Keratinocyte (primary cell): Measurements from ENCODE around the gene CFAP100. TPM values are rescaled to one million over a fixed set of nuclear protein-coding genes. Genes with fewer than 3 reads are reported as not detected.

Experiments used
- DNase-seq: peaks from one replicate; pipeline ENCODE4 v3.0.0-alpha.2; 2011; ENCODE audit warnings: low read depth, missing footprints, low spot score
- FAIRE-seq: peaks from 2 replicates; lab custom pipeline; 2011; peaks lifted over from hg19 to GRCh38; lab: Jason Lieb, UNC
- H2AFZ ChIP-seq: 2 replicates; pipeline ENCODE4 v1.6.0; 2012; ENCODE audit warnings: low read length, control low read depth, inconsistent platforms; ENCODE audit not compliant: control insufficient read depth
- H3K27ac ChIP-seq: 2 replicates; pipeline ENCODE4 v1.5.1; 2011; ENCODE audit warnings: low read length; ENCODE audit not compliant: control insufficient read depth, insufficient read depth
- H3K27me3 ChIP-seq: 3 replicates; pipeline ENCODE4 v1.6.0; 2011; ENCODE audit warnings: low read length; ENCODE audit not compliant: control insufficient read depth, insufficient read depth; ENCODE audit errors: extremely low read depth
- H3K36me3 ChIP-seq, 2 experiments: 2 replicates in 1 of 2; 3 replicates in 1 of 2; pipeline ENCODE4 v1.5.1; 2011; ENCODE audit warnings: low read length in 2 of 2, mild to moderate bottlenecking in 1 of 2; ENCODE audit not compliant: control insufficient read depth in 2 of 2, insufficient read depth in 2 of 2; ENCODE audit errors: extremely low read depth in 1 of 2
- H3K4me1 ChIP-seq: 3 replicates; pipeline ENCODE4 v1.5.1; 2011; ENCODE audit warnings: low read length; ENCODE audit not compliant: control insufficient read depth, insufficient read depth; ENCODE audit errors: extremely low read depth
- H3K4me2 ChIP-seq: 3 replicates; pipeline ENCODE4 v1.6.0; 2011; ENCODE audit warnings: low read depth, low read length; ENCODE audit not compliant: control insufficient read depth, insufficient read depth; ENCODE audit errors: extremely low read depth
- H3K4me3 ChIP-seq, 3 experiments: fragments of 200-600 bp in 1 of 3; sonication (generic) in 1 of 3; 2 replicates in 2 of 3; 3 replicates in 1 of 3; pipeline ENCODE4 v1.5.1; 2011 to 2016; ENCODE audit warnings: low read length in 3 of 3, mild to moderate bottlenecking in 3 of 3, control low read depth in 2 of 3, inconsistent platforms in 1 of 3, low read depth in 1 of 3, mixed read lengths in 1 of 3, mixed run types in 1 of 3, moderate library complexity in 1 of 3; ENCODE audit not compliant: control insufficient read depth in 2 of 3, insufficient read depth in 2 of 3; ENCODE audit errors: extremely low read depth in 1 of 3
- H3K79me2 ChIP-seq: 2 replicates; pipeline ENCODE4 v1.6.0; 2012; ENCODE audit warnings: low read length; ENCODE audit not compliant: control insufficient read depth, insufficient read depth
- H3K9ac ChIP-seq: 3 replicates; pipeline ENCODE4 v1.6.0; 2011; ENCODE audit warnings: low read length; ENCODE audit not compliant: control insufficient read depth, insufficient read depth; ENCODE audit errors: extremely low read depth
- H3K9me1 ChIP-seq: 3 replicates; pipeline ENCODE4 v1.6.0; 2011; ENCODE audit warnings: low read length; ENCODE audit not compliant: control insufficient read depth, insufficient read depth; ENCODE audit errors: extremely low read depth
- H3K9me3 ChIP-seq: 2 replicates; pipeline ENCODE4 v1.5.1; 2012; ENCODE audit warnings: low read depth, low read length; ENCODE audit not compliant: control insufficient read depth
- H4K20me1 ChIP-seq: 3 replicates; pipeline ENCODE4 v1.6.0; 2011; ENCODE audit warnings: low read length; ENCODE audit not compliant: control insufficient read depth, insufficient read depth; ENCODE audit errors: extremely low read depth
- CTCF ChIP-seq, 3 experiments: IDR thresholded peaks in 1 of 3; conservative IDR thresholded peaks in 1 of 3; optimal IDR thresholded peaks in 1 of 3; 2 replicates in 2 of 3; 3 replicates in 1 of 3; pipeline versions ENCODE3 to v1.5.1; 2011; ENCODE audit warnings: low read length in 3 of 3, mild to moderate bottlenecking in 3 of 3, moderate library complexity in 2 of 3, control low read depth in 1 of 3, inconsistent platforms in 1 of 3; ENCODE audit not compliant: insufficient read depth in 2 of 3; ENCODE audit errors: extremely low read depth in 1 of 3
- EZH2 ChIP-seq: IDR thresholded peaks from one replicate; pipeline ENCODE4 v1.6.1; 2012; ENCODE audit warnings: inconsistent platforms, mild to moderate bottlenecking, low read length, moderate library complexity
- dilution Hi-C: fragments of 300-500 bp; cut with MboI; formaldehyde crosslinking; loops from one replicate; pipeline ENCODE4 v1.7.0; 2020; ENCODE audit warnings: low sequenced_read_pairs; ENCODE audit not compliant: extremely low pct_ligation_motif_present
- polyA plus RNA-seq, 5 experiments: library from polyadenylated mRNA; depleted of rRNA in 3 of 5; stranded (reverse) in 3 of 5; stranded (forward) in 1 of 5; unstranded in 1 of 5; fragments of >200 nt; gene quantifications; 1 replicate in 1 of 5; 2 replicates in 3 of 5; 3 replicates in 1 of 5; pipeline versions ENCODE4 v1.2.1 to v1.2.3, GENCODE V29; 2011 to 2012; ENCODE audit warnings: missing spikeins in 2 of 5, low read depth in 1 of 5, low replicate concordance in 1 of 5

Gene CFAP100
- polyA plus RNA-seq, 1 donor (not counting 4 experiments of a cell fraction or from before 2014, with no cell fraction given): not detected

DNA sequence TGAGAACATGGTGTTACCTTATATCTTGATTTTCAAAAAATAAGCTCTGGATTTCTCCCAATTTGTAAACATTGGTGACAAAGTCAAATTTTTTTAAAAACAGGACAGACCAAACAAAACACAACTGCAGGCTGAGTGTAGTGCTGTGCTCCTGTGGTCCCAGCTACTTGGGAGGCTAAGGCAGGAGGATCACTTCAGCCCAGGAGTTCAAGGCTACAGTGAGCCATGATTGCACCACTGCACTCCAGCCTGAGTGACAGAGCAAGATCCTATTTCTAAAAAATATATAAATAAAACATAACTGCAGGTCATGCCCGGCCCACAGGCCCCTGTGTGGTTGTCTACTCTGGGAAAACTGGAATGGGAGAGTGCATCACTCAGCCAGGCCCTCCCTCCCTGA lies 84.9 kb downstream of the CFAP100 start:
- no peak overlapping the region for H3K4me2 ChIP-seq
- no peaks in the 10 kb centered on the region for H3K36me3 ChIP-seq
- H4K20me1 ChIP-seq: no peaks in the 10 kb centered on the region
- no peak overlapping the region for H3K27ac ChIP-seq
- H3K9me3 ChIP-seq: no peaks in the 10 kb centered on the region
- peaks cover 5% of the 10 kb centered on the region for H3K79me2 ChIP-seq
- H3K4me3 ChIP-seq: no peak overlapping the region
- FAIRE-seq: no peak
- H3K9ac ChIP-seq: no peak overlapping the region
- no peaks in the 10 kb centered on the region for H3K9me1 ChIP-seq
- peaks cover 4% of the 10 kb centered on the region for H3K4me1 ChIP-seq
- no peaks in the 10 kb centered on the region for H3K27me3 ChIP-seq
- DNase-seq: no peak
- dilution Hi-C loops: no loop called here
- H2AFZ ChIP-seq: no peak overlapping the region
- TF ChIP-seq CTCF (optimal IDR thresholded peaks at IDR 0.05 in 1 of 3, IDR thresholded peaks at IDR 0.05 in 1 of 3, conservative IDR thresholded peaks at IDR 0.05 in 1 of 3; ENCODE audit: extremely low read depth in 1 of 3, insufficient read depth in 2 of 3, low read length in 3 of 3) (no peak), EZH2 (no peak)

DNA sequence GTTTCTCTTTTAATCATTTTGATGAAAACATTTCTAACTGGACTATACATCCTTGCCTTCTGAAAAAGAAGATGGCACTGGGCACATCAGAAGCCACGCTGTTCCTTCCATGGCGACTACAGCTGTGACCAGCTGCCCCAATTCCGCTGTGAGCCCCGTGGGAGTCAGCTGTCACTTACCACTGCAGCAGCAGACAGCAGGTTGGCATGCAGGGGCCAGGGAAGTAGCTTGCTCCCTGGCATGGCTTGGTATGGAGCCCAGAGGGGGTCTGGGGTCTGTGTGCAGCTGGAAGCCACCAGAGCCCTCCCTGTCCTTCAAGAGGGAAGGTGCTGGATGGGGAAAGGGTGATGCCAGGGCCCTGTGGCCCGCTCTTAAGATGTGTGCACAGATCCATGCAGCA lies 85.5 kb downstream of the CFAP100 start:
- H3K9me1 ChIP-seq: no peaks in the 10 kb centered on the region
- no peak overlapping the region for H3K9ac ChIP-seq
- no peak overlapping the region for H3K4me2 ChIP-seq
- H3K9me3 ChIP-seq: no peaks in the 10 kb centered on the region
- H3K79me2 ChIP-seq: no peaks in the 10 kb centered on the region
- FAIRE-seq (no peak), DNase-seq (no peak)
- no peak overlapping the region for H3K27ac ChIP-seq
- no peak overlapping the region for H2AFZ ChIP-seq
- no peak overlapping the region for H3K4me3 ChIP-seq
- H3K27me3 ChIP-seq: no peaks in the 10 kb centered on the region
- TF ChIP-seq EZH2: no peak
- TF ChIP-seq CTCF (optimal IDR thresholded peaks at IDR 0.05 in 1 of 3, IDR thresholded peaks at IDR 0.05 in 1 of 3, conservative IDR thresholded peaks at IDR 0.05 in 1 of 3; ENCODE audit: extremely low read depth in 1 of 3, insufficient read depth in 2 of 3, low read length in 3 of 3): no peak
- dilution Hi-C loops: no loop called here
- H4K20me1 ChIP-seq: no peaks in the 10 kb centered on the region
- no peaks in the 10 kb centered on the region for H3K36me3 ChIP-seq
- peaks cover 4% of the 10 kb centered on the region for H3K4me1 ChIP-seq
